ENCODE results near the gene SERPINA3.

GRCh38 chr14:94655169-94655710 lies 43.0 kb downstream of the SERPINA3 start:
- TF ChIP-seq POLR2A (IDR thresholded peaks at IDR 0.05; ENCODE audit: low read depth) (no peak), CTCF (IDR thresholded peaks at IDR 0.05) (no peak)
